HG02938 (cell line): Measurements from ENCODE around the gene HK2.
"Not testable (repeated sequence)": the region's sequence is repeated elsewhere in the genome, so short reads cannot be mapped to it uniquely, and the experiment has no call there.

Experiments used
- ATAC-seq: cut with Tn5 transposase; IDR thresholded peaks from one replicate; pipeline ENCODE4 v1.9.1; 2021; ENCODE audit warnings: mild to moderate bottlenecking, moderate library complexity; ENCODE audit not compliant: unreplicated experiment

The HK2 gene

DNA sequence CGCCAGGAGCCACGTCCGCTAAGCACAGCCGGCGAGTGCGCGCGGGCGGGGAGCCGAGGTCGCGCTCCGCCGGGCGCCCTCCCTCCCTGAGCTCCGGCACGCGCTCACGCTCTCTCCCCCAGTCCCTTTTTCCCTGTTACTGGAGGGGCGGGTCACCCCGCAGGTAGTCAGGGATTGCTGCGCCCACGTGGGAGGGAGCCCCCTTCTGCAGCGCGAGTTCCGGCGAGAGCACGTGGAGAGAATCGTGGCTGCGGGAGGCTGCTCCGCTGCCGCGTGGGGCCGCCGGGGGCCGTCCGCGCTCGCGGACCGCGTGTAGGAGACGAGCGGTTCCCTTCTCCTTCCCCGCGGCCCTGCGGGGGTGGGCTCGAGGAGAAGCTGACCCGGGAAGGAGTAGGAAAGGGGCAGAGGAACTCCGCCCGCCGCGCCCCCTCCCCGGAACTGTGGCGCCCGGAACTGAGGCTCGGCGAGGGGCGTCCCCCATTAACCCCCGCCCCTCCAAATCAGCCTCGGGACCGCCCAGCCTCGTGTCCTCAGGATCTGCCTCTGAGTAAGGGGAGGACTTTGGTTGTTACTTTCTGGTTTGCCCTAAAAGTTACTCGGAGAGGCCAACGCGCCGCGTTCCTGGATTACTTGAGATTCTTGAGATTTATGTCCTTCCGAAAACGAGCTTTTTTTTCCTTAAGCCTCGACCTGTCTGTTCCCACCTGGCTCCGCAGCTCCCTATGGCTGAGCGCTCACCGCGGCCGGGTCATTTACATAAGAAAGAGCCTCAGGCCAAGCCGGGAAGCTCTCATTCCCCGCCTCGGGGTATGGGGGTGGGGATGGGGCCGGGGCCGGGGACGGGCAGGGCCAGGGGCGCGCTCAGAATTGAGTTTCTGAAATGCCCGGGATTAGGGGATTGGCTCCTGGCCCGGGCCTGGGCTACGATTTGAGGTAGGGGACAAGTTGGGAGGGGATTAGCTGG, 1.1 kb downstream of the HK2 start:
- peak; percentile 46 for ATAC-seq

DNA sequence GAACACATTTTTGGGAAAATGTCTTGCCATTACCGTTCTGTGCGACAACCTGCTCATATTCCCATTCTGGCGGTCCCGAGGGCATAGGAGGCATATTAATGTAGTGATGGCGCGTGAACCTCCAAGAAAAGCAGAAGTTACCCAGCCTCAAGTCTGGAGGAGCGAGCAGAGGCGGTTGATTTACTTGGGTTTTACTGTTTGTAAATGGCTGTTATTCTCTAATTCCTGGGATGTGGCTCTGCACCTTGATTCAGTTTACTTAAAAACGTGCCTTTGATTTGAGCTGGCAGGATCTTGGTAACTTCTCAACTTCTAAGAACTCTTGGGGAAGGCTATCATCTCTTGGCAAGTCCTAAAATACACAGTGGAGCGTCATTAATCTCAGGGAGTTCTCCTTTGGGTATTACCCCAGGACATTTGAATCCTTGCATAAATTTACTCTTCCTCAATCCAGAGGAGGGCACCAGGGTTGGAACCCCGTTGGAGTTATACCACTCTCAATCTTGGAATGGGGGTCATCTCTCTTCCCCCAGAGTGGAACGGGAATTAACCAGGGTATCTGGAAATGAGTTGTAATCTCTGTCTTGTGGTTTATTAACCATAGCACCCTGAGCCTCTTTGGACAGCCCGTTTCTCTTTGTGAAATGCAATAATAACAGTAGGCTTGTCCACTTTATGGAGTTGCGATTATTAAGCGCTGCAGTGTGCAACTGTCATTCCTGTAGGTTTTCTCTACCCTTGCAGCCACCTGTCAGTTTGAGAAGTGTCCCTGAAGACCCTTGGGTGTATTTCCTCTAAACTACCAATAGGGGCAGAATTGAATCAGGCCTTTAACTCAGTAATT, 2.1 kb downstream of the HK2 start:
- peak; percentile 30 for ATAC-seq

DNA sequence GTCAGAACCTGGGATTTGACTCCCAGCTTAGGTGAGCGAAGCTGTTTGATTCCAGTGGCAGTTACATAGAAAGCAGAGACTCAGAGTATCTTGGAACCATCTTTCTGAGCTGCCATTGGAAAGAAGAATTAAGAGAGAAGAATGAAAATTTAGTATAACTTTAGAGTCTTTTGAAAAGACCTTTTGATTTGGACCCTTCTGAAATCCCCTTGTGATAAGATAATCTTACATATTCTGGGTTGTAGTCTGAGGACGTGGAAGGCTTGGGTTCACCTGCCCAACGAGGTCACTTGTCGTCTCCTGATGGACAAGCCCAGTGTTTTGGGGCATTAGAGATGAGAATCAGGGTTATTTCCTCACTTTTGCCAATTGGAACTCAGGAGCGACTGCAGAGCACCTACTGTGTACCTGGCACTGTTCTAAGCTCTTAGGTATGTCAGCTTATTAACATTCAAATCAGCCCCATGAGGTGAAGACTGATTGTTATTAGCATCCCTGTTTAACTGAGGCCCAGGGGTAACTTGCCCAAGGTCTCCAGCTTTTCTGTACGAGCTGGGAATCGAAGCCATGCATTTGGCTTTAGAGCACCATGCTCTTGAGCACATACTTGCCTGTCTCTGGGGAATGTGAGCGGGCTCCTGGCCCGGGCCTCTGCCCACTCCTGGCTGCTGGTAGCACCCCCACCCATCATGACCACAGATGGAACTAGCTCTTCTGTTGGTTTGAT, 2.9 kb downstream of the HK2 start:
- no peak for ATAC-seq

DNA sequence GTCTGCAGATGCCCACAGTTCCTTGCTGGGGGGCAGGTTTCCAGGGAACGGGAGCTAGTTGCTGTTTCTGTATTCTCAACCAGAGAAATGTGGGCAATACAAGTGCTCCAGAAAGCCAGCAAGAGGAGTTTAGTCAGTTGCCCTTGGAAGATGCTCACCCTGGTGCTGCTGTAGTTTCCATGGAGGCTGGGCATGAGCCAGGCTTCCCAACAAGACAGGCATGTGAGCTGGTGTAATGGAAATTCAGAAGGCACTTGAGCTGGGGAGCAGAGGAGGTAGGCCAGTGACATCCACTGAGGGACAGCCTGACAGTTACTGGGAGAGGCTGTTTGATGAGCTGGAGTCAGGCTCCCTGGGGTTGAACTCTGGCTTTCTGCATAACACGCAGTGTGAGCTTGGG, 7.7 kb downstream of the HK2 start:
- no peak for ATAC-seq

DNA sequence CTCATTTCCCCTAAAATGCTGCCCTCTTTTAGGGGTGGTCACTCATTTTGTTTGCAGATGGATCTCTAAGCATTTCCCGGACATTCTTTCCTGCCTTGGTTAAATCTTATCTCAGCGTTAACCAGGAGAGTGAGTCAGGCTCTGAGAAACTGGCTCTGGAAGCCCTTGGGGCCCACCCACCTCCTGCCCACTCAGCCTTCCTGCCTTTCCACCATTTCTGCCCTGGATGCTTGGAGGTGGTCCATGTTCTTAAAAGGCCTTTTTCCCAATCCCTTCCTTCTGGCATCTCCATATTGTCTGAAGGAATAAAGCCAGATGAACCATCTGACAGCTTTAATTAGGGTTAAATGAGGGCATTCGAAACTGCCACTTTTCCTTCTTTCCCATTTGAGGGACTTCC, 9.5 kb downstream of the HK2 start:
- ATAC-seq = no peak

DNA sequence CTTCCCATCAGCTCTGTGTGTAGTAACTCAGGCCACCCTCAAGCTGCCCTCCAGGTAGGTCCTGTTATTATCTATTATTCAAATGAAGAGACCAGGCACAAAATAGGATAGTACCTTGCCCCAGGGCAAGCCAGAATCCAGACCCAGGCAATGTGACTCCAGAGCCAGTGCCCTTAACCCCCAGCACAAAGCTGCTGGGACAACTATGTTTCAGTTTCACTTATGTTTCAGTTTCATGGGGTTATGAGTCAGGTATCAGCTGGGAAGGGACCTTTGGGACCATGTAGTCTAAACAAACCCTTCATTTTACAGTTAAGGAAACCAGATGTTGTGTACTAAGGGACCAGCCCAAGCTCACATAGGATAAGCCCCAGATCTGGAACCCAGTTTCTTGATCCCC, 10.0 kb downstream of the HK2 start:
- ATAC-seq = peak; percentile 92

DNA sequence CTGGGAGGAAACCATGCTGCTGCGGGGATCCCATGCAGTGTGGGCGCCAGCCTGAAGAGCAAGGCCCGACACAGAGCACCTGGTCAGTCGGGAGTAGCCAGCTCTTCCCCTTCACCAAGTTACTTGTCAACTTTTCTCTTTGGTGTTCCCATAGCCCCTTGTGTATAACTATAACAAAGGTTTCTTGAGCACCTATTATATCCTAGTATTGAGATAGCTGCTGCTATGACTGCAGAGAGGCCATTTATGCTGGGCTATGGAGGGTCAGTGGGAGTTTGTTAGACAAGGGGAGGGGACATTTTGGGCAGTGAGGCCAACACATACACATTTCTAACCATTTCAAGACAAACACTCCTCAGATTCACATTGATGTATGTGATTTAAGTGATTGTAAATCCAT, 10.8 kb downstream of the HK2 start:
- ATAC-seq = no peak

DNA sequence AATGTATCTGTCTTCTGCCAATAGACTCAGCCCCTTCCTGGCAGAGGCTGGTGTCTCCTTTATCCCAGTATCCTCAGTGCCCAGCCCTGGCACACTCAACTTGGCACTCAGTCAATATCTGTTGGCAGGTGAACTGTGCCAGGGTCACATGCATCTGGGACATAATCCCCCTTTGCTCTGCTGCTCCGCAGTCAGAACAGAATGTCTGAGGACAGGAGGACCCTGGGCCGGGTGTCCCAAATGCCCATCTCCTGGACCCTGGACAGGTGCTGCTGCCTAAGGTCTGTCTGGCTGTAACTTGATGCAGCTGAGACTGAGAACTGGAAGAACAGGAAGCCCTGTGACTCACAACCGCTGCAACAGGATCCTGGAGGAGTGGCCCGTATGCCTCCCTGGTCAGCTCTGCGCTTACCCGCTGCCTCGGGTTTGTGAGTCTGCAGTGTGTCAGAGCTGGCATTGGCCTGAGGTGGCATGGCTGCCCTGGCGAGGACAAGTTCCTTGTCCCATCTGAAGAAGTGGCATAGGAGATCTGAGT, 11.4 kb downstream of the HK2 start:
- ATAC-seq = no peak

DNA sequence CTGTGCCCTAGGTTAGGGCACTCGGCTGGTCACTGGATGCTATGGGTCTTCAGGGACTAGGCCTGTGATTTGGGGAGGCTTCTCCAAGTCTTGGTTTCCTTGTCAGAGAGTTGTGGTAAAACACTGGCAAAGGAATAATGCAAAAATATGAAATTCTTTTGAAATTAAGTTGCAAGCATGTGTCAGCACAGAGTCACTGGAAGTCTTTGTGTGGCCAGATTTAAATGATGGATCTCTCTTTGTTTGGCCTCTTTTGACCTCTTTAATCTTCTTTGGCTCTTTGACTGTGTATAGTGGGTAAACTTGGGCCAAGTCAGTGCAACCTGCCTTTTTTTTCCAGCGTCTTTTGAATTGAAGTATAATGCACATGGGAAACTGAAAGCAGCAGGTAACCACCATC, 12.1 kb downstream of the HK2 start:
- ATAC-seq = no peak

DNA sequence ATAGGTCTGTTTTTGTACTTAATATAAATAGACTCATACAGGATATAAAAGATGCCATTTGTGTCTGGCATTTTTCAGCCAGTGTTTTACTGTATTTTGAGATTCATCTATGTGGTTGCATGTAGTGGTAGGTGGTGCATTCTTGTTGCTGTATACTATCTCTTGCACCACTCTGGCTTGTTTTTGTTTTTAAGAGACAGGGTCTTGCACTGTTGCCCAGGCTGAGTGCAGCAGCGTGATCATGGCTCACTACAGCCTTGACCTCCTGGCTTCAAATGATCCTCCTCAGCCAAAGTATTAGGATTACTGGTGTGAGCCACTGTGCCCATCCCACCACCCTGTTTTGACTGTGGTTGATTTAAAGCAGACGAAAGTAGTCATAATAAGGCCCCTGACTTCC, 12.6 kb downstream of the HK2 start:
- no peak for ATAC-seq

DNA sequence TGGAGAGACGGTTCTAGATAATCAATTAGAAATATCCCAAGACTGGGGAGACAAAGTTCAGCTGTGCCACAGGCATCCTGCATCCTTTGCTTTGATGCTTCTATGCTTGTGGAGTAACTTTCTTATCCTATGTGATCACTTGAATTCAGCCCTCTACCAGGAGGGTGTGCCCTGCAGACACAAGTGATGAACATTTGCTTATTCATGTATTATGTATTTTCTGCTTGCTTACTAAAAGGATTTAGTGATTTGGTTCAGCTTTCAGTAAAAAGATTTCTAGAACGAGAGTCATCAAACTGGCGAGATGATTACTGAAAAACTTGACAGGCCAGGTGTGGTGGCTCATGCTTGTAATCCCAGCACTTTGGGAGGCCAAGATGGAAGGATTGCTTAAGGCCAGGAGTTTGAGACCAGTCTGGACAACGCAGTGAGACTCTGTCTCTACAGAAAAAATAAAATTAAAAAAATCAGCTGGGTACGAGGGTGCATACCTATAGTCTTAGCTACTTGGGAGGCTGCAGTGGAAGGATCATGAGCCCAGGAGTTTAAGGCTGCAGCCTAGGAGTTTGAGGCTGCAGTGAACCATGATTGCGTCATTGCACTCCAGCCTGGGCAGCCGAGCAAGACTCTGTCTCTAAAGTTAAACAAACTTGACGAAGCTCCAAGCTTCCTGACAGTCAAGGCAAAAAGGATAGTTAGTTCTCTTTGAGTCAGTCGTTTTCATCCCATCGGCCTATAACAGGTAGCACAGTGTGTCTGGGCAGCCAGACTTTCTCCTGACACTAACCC, 13.3 kb downstream of the HK2 start:
- no peak for ATAC-seq

DNA sequence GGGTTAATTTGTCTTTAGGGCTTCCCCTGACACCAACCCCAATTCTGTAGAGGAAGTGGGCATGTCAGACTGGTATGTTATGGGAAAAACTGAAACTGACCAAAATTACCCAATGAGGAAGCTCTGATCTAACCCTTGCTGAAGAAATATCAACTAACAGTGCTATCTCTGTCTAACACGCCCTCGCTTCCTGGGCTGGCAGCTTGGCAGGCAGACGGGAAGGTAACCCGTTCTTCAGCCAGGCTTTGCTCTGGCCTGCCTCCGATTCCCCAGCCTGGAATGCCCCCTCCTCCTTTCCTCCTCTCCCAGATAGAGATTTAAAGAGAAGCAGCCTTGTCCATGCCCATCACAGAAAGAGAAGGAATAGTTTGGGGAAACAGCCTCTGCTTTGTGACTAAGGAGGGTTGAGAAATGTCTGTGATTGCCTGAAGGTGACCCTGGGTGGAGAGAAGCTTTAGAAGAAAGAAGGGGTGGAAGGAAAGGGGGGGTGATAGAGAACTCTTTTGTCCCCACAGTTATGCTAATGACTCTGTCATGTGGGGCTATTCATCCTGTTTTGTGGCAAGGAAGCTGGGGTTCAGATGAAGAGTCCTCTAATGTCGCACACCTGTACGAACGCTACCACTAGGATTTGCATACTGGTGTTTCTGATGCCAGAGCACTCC, 15.4 kb downstream of the HK2 start:
- peak; percentile 73 for ATAC-seq

DNA sequence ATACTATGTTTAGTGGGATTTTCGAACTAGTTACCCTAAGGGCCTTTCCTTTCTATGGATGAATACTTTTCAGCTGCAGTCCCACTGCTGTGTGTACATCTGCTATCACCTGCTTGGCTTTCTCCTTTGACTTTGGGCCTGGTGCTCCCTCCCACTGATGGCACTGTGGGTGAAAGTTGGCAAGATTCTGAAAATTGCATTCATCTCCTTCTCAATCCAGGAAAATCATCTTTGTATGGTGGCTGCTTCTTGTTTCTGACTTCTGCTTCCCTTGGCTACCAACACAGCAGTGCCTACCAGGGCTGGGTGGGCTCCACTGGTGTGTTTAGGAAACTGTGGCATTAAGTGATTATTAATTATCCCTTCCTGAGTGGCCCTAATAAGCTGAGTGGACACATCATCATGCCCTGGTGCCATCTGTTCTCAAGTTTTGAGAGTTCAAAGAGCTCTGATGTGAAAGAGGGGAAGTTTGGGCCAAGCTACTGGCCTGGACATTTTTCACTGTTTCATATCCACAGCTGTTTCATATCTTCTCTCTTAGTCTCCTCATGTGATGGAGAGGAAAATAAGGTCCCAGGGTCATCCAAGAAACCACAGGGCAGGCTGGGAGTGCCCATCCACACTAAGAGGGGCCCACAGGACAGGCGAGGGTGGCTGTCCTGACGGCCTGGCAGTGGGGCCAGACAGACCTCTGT, 16.7 kb downstream of the HK2 start:
- no peak for ATAC-seq

DNA sequence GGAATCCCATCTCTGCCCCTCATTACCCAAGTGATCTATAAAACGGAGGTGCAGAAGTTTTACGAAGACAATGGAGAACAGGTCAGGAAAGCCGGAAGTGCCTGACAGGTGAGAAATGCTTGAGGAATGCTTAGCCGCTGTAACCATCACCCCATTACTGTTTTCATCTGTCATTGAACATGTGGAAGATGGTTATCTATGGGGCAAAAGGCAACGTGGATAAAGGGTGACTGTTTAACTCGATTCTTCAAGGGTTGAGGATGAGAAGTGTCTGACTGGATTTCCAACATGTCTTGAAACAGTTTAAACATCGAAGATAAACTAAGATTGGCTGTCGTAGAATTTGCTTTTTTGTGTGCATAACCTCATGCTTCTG, 17.3 kb downstream of the HK2 start:
- no peak for ATAC-seq

DNA sequence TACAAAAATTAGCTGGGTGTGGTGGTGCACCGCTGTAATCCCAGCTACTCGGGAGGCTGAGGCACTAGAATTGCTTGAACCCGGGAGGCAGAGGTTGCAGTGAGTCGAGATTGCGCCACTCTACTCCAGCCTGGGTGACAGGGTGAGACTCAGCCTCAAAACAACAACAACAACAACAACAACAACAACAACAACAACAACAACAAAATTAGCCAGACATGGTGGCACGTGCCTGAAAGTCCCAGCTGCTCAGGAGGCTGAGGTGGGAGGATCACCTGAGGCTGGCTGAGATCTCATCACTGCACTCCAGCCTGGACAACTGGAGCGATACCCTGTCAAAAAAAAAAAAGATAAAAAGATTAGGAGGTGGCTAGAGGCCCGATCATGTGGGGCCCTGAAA, 19.4 kb downstream of the HK2 start:
- ATAC-seq = not testable (repeated sequence)

DNA sequence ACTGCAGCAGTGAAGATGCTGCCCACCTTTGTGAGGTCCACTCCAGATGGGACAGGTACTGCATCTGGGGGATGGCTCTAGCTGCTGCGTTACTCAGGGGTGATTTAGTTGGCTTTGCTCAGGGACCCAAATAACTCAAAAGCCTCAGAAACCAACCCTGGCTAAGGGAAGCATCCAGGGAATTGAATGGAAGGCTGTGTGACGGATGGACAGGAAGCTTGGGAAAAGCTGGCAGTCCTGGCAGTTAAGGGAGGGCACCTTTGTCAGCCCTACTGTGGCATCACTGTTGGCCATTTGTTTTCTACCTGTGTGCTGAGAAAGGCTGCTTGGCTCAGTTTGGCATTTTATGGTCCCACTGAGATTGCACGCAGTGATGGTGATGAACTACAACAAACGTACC, 20.5 kb downstream of the HK2 start:
- no peak for ATAC-seq

DNA sequence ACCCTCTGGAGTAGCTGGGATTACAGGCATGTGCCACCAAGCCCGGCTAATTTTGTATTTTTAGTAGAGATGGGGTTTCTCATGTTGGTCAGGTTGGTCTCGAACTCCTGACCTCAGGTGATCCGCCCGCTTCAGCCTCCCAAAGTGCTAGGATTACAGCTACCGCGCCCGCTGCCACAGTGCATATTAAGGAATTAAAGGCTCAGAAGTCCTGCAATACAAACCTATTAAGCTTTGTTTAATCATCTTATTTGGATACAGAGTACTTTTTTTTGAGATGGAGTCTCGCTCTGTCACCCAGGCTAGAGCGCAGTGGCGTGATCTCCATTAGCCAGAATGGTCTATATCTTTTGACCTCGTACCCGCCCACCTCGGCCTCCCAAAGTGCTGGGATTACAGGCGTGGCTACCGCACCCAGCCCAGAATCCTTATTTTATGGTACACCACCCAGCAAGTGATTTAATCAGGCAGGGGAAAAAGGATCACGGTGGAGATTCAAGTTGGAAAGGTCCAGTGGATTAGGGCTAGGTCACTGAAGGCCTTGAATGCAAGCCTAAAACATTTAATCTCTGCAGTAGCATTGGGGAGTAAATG, 21.3 kb downstream of the HK2 start:
- ATAC-seq = not testable (repeated sequence)

DNA sequence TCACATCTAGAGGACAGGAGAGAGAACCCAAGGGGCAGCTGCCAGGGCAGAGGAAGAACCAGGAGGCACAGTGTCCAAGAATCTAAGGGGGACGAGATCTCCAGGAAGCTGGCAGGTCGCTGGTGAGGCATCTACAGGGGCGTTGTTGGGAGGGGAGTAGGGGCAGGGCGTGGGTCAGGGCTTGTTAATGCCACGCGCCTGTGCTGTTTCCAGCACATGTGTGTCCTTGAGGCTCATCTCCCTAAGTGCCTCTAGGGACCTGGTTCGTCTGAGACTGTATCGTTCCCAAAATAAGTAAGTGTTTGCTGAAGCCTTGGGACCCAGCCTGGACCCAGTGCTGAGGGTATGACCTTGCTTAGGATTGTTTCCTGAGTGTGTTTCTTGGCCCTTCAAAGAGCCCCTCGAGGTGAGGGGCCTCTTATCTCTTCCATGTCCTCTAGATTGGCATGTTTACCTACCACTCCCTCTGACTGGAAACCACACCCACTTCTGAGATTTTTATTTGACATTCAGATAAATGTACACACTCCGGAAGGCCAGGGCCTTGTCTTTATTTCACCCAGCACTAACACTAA, 22.2 kb downstream of the HK2 start:
- no peak for ATAC-seq
